Esophagus muscularis mucosa (tissue), 4 donors: ENCODE data around the gene STX3. TPM values are rescaled to one million over a fixed set of nuclear protein-coding genes. Genes with fewer than 3 reads are reported as not detected.

Experiments
- DNase-seq: peaks from one replicate; pipeline ENCODE4 v3.0.0-alpha.2; 2017; ENCODE audit errors: extremely low spot score
- H3K27ac ChIP-seq, 4 donors: fragments of 200-600 bp; sonication (generic); replicated peaks in 1 of 4; 1 replicate in 3 of 4; 2 replicates in 1 of 4; pipeline ENCODE4 v1.5.1; 2016 to 2019; ENCODE audit warnings: mild to moderate bottlenecking in 1 of 4
- H3K27me3 ChIP-seq, 4 donors: fragments of 200-600 bp; sonication (generic); one replicate each; pipeline versions ENCODE4 v1.5.1 to v1.6.0; 2016 to 2019
- H3K36me3 ChIP-seq, 4 donors: fragments of 200-600 bp; sonication (generic); one replicate each; pipeline ENCODE4 v1.5.1; 2016 to 2019
- H3K4me1 ChIP-seq, 4 donors: fragments of 200-600 bp; sonication (generic); one replicate each; pipeline ENCODE4 v1.5.1; 2016 to 2019
- H3K4me3 ChIP-seq, 4 donors: fragments of 200-600 bp; sonication (generic); 1 replicate in 2 of 4; 2 replicates in 2 of 4; pipeline ENCODE4 v1.5.1; 2016 to 2019; ENCODE audit warnings: mild to moderate bottlenecking in 4 of 4, moderate library complexity in 1 of 4
- H3K9me3 ChIP-seq, 4 donors: fragments of 200-600 bp; sonication (generic); 1 replicate in 3 of 4; 2 replicates in 1 of 4; pipeline ENCODE4 v1.5.1; 2016 to 2019
- EP300 ChIP-seq: sonication (generic); formaldehyde crosslinking; IDR thresholded peaks from one replicate; pipeline ENCODE4 v1.6.1; 2017; ENCODE audit warnings: antibody characterized with exemption
- POLR2A ChIP-seq: fragments of 450-650 bp; IDR thresholded peaks from one replicate; pipeline ENCODE4 v1.6.1; 2017; ENCODE audit warnings: antibody characterized with exemption, moderate library complexity, mild to moderate bottlenecking, low read depth
- POLR2AphosphoS5 ChIP-seq, 2 donors: sonication (generic); formaldehyde crosslinking; IDR thresholded peaks; one replicate each; pipeline ENCODE4 v1.6.1; 2017; ENCODE audit warnings: antibody characterized with exemption in 2 of 2
- WGBS: methylation state at CpG from one replicate; pipeline ENCODE4 v1.1.5; 2018; 5-methylcytosine and 5-hydroxymethylcytosine counted together
- intact Hi-C: fragments of 100-400 bp; cut with DNase I; formaldehyde crosslinking; loops from one replicate; pipeline ENCODE4 v1.15.1; 2023
- total RNA-seq, 4 donors: library from RNA; depleted of rRNA; stranded (reverse); fragments of >200 nt; gene quantifications; one replicate each; pipeline versions ENCODE4 v1.1.0 to v1.2.1, GENCODE V29; 2016
- TF ChIP-seq, protein P1 (sequence below), 3 experiments: fragments of 200-600 bp in 2 of 3; fragments of 450-650 bp in 1 of 3; sonication (generic) in 2 of 3; IDR thresholded peaks; one replicate each; pipeline ENCODE4 v1.5.1; 2017 to 2019; ENCODE audit warnings: antibody characterized with exemption in 3 of 3, mild to moderate bottlenecking in 2 of 3, moderate library complexity in 1 of 3

The STX3 gene
- total RNA-seq, 4 donors from 2014 or later: 16.3 to 24.0 (median 22.3) TPM

GRCh38 chr11:59724066-59724465 is 31.1 kb upstream of the STX3 start:
- Histone ChIP-seq H3K9me3 (no peaks in the 10 kb centered on the region), H3K36me3 (no peaks in the 10 kb centered on the region), H3K27ac (no peak overlapping the region), H3K4me1 (no peaks in the 10 kb centered on the region), H3K27me3 (peaks cover 0 to 11% (median 0%) of the 10 kb centered on the region in 4 donors), H3K4me3 (no peak overlapping the region)
- no peak for DNase-seq
- 89% methylated on average over 3 of the region's 3 CpGs for WGBS
- TF ChIP-seq POLR2AphosphoS5 (IDR thresholded peaks at IDR 0.05) (no peak), POLR2A (no peak), EP300 (no peak)
- TF ChIP-seq, protein P1, sequence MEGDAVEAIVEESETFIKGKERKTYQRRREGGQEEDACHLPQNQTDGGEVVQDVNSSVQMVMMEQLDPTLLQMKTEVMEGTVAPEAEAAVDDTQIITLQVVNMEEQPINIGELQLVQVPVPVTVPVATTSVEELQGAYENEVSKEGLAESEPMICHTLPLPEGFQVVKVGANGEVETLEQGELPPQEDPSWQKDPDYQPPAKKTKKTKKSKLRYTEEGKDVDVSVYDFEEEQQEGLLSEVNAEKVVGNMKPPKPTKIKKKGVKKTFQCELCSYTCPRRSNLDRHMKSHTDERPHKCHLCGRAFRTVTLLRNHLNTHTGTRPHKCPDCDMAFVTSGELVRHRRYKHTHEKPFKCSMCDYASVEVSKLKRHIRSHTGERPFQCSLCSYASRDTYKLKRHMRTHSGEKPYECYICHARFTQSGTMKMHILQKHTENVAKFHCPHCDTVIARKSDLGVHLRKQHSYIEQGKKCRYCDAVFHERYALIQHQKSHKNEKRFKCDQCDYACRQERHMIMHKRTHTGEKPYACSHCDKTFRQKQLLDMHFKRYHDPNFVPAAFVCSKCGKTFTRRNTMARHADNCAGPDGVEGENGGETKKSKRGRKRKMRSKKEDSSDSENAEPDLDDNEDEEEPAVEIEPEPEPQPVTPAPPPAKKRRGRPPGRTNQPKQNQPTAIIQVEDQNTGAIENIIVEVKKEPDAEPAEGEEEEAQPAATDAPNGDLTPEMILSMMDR (IDR thresholded peaks at IDR 0.05): no peak
- intact Hi-C loops: no loop called here

GRCh38 chr11:59727426-59727825 is 27.8 kb upstream of the STX3 start:
- H3K27ac ChIP-seq: no peak overlapping the region
- intact Hi-C loops: no loop called here
- no peaks in the 10 kb centered on the region for H3K4me1 ChIP-seq
- H3K9me3 ChIP-seq: no peaks in the 10 kb centered on the region
- no peak overlapping the region for H3K4me3 ChIP-seq
- 95% methylated on average over 1 of the region's 1 CpG for WGBS
- no peak for DNase-seq
- TF ChIP-seq, protein P1 (IDR thresholded peaks at IDR 0.05): no peak
- TF ChIP-seq POLR2AphosphoS5 (IDR thresholded peaks at IDR 0.05): no peak
- H3K27me3 ChIP-seq: no peaks in the 10 kb centered on the region
- H3K36me3 ChIP-seq: no peaks in the 10 kb centered on the region

DNA sequence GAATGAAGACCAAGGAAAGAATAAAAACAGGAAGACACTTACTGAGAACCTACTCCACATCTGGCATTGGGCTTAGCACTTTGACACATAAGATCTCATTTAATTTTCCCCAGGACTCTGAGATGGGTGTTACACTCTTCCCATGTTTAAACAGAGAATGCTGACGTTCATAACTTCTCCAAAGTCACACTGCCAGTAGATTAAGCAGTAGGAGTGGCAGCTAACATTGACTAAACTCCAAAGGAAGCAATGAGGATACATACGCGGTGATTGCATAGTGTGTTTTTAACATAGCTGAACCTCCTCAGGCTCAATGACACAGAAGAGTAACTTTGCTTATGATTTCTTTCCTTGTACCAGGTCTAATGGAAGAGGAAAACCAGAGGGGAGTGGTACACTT is 27.0 kb upstream of the STX3 start:
- TF ChIP-seq EP300 (no peak), POLR2A (no peak), POLR2AphosphoS5 (IDR thresholded peaks at IDR 0.05) (no peak)
- TF ChIP-seq, protein P1 (IDR thresholded peaks at IDR 0.05): no peak
- 67% methylated on average over 3 of the region's 3 CpGs for WGBS
- no peak overlapping the region for H3K4me3 ChIP-seq
- H3K4me1 ChIP-seq: no peaks in the 10 kb centered on the region
- H3K27ac ChIP-seq: no peak overlapping the region
- DNase-seq: no peak
- H3K27me3 ChIP-seq: no peaks in the 10 kb centered on the region
- intact Hi-C loops: no loop called here
- H3K36me3 ChIP-seq: no peaks in the 10 kb centered on the region
- no peaks in the 10 kb centered on the region for H3K9me3 ChIP-seq

- 77% methylated on average over 1 of the region's 1 CpG for WGBS
- intact Hi-C loops: no loop called here
- TF ChIP-seq POLR2AphosphoS5 (IDR thresholded peaks at IDR 0.05) (no peak), EP300 (no peak), POLR2A (no peak)
- TF ChIP-seq, protein P1 (IDR thresholded peaks at IDR 0.05): no peak
- Histone ChIP-seq H3K27ac (no peak overlapping the region), H3K4me1 (no peaks in the 10 kb centered on the region), H3K4me3 (no peak overlapping the region), H3K9me3 (no peaks in the 10 kb centered on the region), H3K27me3 (no peaks in the 10 kb centered on the region), H3K36me3 (no peaks in the 10 kb centered on the region)
- no peak for DNase-seq
These were observed 26.3 kb upstream of the STX3 start for GRCh38 chr11:59728913-59729312.

GRCh38 chr11:59729834-59730233 is 25.3 kb upstream of the STX3 start:
- no peak for TF ChIP-seq EP300
- TF ChIP-seq POLR2AphosphoS5 (IDR thresholded peaks at IDR 0.05): no peak
- TF ChIP-seq, protein P1 (IDR thresholded peaks at IDR 0.05): no peak
- TF ChIP-seq POLR2A: no peak
- DNase-seq: no peak
- Histone ChIP-seq H3K36me3 (no peaks in the 10 kb centered on the region), H3K4me3 (no peak overlapping the region), H3K27ac (no peak overlapping the region), H3K9me3 (no peaks in the 10 kb centered on the region), H3K27me3 (no peaks in the 10 kb centered on the region), H3K4me1 (no peaks in the 10 kb centered on the region)
- intact Hi-C loops: no loop called here
- WGBS: 65% methylated on average over 5 of the region's 5 CpGs
